Osteocyte (in vitro differentiated cells): ENCODE results near the gene KIFC1. TPM values are rescaled to one million over a fixed set of nuclear protein-coding genes. Genes with fewer than 3 reads are reported as not detected.
"Not testable (repeated sequence)": the region's sequence is repeated elsewhere in the genome, so short reads cannot be mapped to it uniquely, and the experiment has no call there.

ENCODE experiments used
- DNase-seq: peaks from one replicate; pipeline ENCODE4 v3.0.0; 2021; ENCODE audit warnings: mixed read lengths; ENCODE audit not compliant: unreplicated experiment; ENCODE audit errors: extremely low spot score
- H3K27ac Mint-ChIP-seq: one replicate; pipeline ENCODE4 v1.8.0; 2021; ENCODE audit warnings: mild to moderate bottlenecking, mixed read lengths; ENCODE audit not compliant: unreplicated experiment
- H3K27me3 Mint-ChIP-seq: one replicate; pipeline ENCODE4 v1.8.0; 2021; ENCODE audit warnings: mixed read lengths; ENCODE audit not compliant: unreplicated experiment
- H3K36me3 Mint-ChIP-seq: one replicate; pipeline ENCODE4 v1.8.0; 2021; ENCODE audit warnings: mixed read lengths; ENCODE audit not compliant: unreplicated experiment
- H3K4me1 Mint-ChIP-seq: one replicate; pipeline ENCODE4 v1.8.0; 2021; ENCODE audit warnings: mixed read lengths; ENCODE audit not compliant: unreplicated experiment
- H3K4me3 Mint-ChIP-seq: one replicate; pipeline ENCODE4 v1.8.0; 2021; ENCODE audit warnings: mild to moderate bottlenecking, moderate library complexity, mixed read lengths; ENCODE audit not compliant: unreplicated experiment
- H3K9me3 Mint-ChIP-seq: one replicate; pipeline ENCODE4 v1.8.0; 2021; ENCODE audit warnings: mixed read lengths; ENCODE audit not compliant: unreplicated experiment
- CTCF ChIP-seq: fragments of 200-600 bp; sonication (generic); IDR thresholded peaks from 2 replicates; pipeline ENCODE4 v1.5.0; 2021; ENCODE audit warnings: antibody characterized with exemption, mild to moderate bottlenecking, moderate library complexity
- total RNA-seq: library from RNA; stranded (reverse); gene quantifications from 2 replicates; pipeline ENCODE4 v1.2.1, GENCODE V29; 2021

KIFC1 gene
- total RNA-seq, 1 donor from 2014 or later, result 10.8 TPM

- H3K27me3 Mint-ChIP-seq, result peaks cover 5% of the 10 kb centered on the region
- no peak for DNase-seq
- H3K36me3 Mint-ChIP-seq, result no peaks in the 10 kb centered on the region
- no peaks in the 10 kb centered on the region for H3K9me3 Mint-ChIP-seq
- no peak overlapping the region for H3K27ac Mint-ChIP-seq
- H3K4me3 Mint-ChIP-seq, result no peak overlapping the region
- H3K4me1 Mint-ChIP-seq, result peaks cover 3% of the 10 kb centered on the region
- no peak for TF ChIP-seq CTCF
These were observed 24.5 kb upstream of the KIFC1 start for GRCh38 chr6:33367009-33367714.

GRCh38 chr6:33367715-33368025 lies 24.0 kb upstream of the KIFC1 start:
- DNase-seq, H3K4me3 Mint-ChIP-seq, H3K36me3 Mint-ChIP-seq, H3K4me1 Mint-ChIP-seq, H3K9me3 Mint-ChIP-seq, H3K27ac Mint-ChIP-seq, H3K27me3 Mint-ChIP-seq: not testable (repeated sequence)

- not testable (repeated sequence) for H3K27ac Mint-ChIP-seq, H3K27me3 Mint-ChIP-seq, H3K4me3 Mint-ChIP-seq, H3K4me1 Mint-ChIP-seq, H3K9me3 Mint-ChIP-seq, H3K36me3 Mint-ChIP-seq, DNase-seq
These were observed 19.7 kb upstream of the KIFC1 start for GRCh38 chr6:33371901-33372300.

GRCh38 chr6:33372526-33373123 lies 19.0 kb upstream of the KIFC1 start:
- H3K27me3 Mint-ChIP-seq, result no peaks in the 10 kb centered on the region
- no peaks in the 10 kb centered on the region for H3K9me3 Mint-ChIP-seq
- H3K4me3 Mint-ChIP-seq, result no peak overlapping the region
- TF ChIP-seq CTCF, result no peak
- no peaks in the 10 kb centered on the region for H3K36me3 Mint-ChIP-seq
- DNase-seq, result no peak
- no peak overlapping the region for H3K27ac Mint-ChIP-seq
- peaks cover 6% of the 10 kb centered on the region for H3K4me1 Mint-ChIP-seq

GRCh38 chr6:33373960-33374910 lies 17.4 kb upstream of the KIFC1 start:
- H3K27me3 Mint-ChIP-seq, result no peaks in the 10 kb centered on the region
- no peaks in the 10 kb centered on the region for H3K36me3 Mint-ChIP-seq
- H3K4me3 Mint-ChIP-seq, result no peak overlapping the region
- H3K27ac Mint-ChIP-seq, result no peak overlapping the region
- no peak for TF ChIP-seq CTCF
- peaks cover 6% of the 10 kb centered on the region for H3K4me1 Mint-ChIP-seq
- no peak for DNase-seq
- no peaks in the 10 kb centered on the region for H3K9me3 Mint-ChIP-seq
